Stimulated activated naive CD4-positive, alpha-beta T cell (primary cell): ENCODE data around the gene THUMPD3.

Source experiments
- DNase-seq, 6 experiments: peaks; one replicate each; lab custom pipeline; 2025; lab: John Stamatoyannopoulos, UW

Gene THUMPD3

DNA sequence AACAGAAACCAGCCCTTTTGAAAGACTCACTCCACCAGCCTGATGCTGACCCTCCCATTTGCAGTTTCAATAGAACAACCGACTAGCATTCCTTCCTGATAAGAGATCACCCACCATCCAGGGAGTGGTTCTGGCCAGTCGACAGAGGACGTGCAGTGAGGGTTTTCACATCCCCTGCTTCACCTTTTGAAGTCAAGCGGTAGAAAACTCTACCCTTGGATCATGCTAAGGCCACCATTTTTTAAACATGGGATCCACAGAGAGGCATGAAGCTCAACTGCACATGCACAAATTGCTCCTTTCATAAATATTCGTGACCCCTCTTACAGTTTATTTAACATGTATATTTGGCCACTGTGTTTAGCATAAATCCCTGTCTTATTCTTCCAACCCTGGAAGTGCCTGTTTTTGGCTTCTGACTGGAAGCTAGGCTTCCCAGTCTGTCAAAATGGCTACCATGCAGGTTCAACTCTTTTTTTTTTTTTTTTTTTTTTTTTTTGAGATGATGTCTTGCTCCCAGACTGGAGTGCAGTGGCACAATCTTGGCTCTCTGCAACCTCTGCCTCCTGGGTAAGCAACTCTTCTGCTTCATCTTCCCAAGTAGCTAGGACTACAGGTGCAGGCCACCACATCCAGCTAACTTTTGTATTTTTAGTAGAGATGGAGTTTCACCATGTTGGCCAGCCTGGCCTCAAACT, 1.0 kb upstream of the THUMPD3 start:
- DNase-seq = no peak

GRCh38 chr3:9369508-9369907, 6.7 kb downstream of the THUMPD3 start:
- no peak for DNase-seq

DNA sequence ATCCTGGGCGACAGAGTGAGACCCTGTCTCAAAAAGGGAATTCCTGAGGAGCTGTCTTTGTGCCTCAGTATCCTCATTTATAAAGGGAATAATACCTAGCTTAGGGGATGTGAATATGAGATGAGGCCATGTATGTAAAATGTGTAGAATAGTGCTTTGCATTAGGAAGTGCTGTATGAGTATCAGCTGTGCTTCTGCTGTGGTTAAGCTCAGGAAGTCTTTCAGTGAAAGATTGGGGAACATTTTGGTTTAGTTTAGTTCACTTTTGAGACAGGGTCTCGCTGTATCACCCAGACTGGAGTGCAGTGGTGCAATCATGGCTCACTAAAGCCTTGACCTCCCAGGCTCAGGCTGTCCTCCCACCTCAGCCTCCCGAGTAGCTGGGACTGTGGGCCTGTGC, 10.6 kb downstream of the THUMPD3 start:
- DNase-seq = no peak

DNA sequence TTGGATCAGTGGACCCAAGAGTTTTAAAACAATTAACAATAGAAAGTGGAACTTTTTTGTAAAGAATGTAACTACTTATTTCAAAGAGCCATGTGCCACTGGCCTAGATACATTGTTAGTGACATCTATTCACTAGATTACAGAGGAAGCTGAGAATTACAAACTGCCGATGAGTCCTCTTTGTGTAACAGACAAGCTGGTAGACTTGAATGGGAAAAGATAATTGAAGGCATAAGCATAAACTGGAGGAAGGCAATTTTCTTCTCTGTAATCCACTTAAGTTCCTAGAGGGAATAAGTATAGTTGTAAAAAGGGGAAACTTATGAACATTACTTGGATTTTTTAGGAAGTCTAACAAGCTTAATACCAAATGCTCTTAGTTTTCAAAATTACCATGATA, 15.1 kb downstream of the THUMPD3 start:
- no peak for DNase-seq

DNA sequence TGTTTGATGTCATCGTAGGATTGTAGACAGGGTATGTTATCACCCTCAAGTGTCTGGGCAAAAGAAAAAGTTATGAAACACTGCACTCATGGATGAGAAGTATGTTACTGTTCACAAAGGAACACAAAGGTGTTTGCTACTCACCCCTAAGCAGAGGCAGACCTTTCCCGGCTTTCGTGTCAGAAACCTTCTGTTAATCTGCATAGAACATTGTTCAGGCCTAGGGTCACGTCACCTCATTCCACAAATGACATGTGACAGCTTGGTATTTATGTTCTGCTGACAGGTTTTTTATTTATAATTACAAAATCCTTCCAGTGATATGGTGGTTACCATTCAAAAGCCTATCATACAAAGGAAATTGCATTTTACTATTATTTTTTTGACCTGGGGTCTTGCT, 16.5 kb downstream of the THUMPD3 start:
- DNase-seq = no peak

GRCh38 chr3:9380014-9380413, 17.2 kb downstream of the THUMPD3 start:
- DNase-seq = no peak

- DNase-seq = no peak
These were observed 21.4 kb downstream of the THUMPD3 start for GRCh38 chr3:9384141-9384828.

GRCh38 chr3:9385187-9386077, 22.6 kb downstream of the THUMPD3 start:
- no peak for DNase-seq

DNA sequence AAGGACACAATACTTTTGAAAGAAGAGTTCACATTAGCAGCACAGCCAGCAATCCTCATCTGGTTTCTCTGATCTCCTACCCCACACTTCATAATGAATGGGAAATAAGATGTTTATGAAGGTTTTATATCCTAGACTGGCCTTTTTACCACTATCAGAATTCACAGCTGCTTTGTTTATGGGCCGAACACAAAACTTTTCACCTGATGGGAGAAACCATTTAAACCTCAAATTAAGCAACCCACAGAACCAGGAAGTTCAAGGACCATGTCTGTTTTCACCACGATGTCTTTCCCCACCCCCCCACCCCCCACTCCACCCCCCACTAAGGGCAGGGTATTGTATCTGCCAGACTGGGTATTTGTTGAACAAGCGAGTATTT, 23.2 kb downstream of the THUMPD3 start:
- no peak for DNase-seq

DNA sequence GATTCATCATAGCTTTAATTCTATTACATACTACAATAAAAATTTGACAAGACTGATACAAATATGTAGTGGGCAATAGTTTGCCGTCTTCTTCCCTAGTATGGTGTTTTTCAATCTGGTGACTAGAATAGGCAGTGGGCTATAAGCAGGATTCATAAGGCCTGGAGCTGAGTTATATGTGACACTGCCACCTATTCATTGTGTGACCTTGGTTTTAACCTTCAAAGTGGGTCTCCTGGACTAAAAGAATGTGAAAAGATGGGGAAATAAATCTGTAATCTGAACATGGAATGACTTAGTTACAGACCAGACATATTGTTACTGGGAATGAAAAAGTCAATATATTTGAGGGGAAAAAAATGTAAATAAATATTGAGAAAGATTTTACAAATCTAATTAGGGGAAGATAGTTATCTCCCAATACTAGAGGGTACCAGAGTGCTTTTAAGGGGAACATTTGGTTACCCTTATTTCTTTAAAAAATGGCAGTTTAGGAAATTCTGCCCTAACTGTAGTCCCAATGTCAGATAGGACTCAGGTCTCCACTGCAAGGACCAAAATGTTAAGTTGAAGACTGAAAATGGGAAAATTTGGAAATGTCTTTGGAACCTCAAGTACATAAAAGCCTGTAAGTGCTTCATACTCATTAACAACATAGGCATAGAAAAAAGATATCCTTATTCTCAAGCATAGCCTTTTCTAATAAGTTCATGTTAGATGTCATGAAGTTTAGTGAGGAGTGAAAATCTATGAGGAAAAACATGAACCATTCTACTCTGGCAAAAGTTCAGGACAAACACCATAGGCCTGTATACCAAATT, 23.9 kb downstream of the THUMPD3 start:
- no peak for DNase-seq

DNA sequence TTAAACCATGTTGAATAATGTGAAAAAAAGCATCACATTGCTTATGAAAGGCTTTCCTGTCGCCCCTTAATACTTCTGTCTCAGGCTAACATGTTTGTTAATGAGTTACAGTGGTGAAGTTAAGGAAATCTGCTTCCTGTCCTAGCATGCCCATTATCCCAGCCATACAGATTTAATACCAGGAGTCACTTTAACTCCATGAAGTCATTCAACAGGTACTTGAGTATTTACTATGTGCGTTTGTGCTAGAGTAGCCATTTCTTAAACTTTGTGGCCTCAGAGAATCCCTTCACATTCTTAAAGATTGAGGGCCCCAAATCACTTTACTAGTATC, 24.4 kb downstream of the THUMPD3 start:
- no peak for DNase-seq

- no peak for DNase-seq
These were observed 25.3 kb downstream of the THUMPD3 start for GRCh38 chr3:9388142-9388541.

- DNase-seq = no peak
These were observed 25.9 kb downstream of the THUMPD3 start for GRCh38 chr3:9388562-9389272.

DNA sequence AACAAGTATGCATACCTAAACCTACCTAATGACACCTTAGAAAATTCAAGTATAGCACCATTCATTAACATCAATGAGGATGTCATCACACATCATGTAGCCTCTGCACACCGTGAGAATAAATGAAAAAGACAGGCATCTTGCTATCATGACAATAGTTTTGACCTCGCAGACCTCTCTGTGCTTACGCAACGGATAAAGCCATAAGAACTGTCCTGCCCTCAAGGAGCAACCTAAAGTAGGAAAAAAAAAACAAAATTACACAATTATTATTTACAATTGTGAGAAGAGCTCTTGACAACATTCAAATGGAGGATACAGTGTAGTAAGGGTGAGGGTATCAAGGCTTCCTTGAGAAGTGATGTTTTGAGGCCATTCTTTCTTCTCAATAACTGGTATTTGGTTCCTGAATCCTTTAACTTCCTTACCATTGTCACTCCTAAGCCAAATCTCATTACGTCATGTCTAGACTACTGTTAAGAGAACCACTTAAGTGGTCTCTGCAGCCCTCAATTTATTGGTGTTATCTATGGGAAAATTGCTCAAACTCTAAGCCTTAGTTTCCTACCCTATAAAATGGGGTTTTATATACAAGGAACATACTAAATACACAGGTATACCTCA, 27.5 kb downstream of the THUMPD3 start:
- no peak for DNase-seq

DNA sequence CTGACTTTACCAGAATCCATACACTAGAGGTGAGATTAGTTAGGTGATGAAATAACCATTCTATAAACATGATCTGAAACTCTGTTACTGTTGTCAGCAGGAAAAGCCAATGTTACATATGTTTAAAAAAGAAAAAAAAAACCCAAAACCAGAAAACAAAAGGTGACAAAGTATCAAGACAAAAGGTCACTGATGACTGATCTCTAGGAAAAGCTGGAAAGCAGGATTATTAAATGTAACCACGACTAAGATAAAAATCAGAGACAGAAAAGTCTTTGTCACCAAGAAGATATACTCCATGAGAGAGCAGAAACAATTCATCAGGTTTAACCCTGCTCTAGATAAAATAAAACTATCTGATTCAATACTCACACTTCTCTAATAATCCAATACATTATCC, 29.2 kb downstream of the THUMPD3 start:
- DNase-seq = no peak

GRCh38 chr3:9395570-9396300, 32.9 kb downstream of the THUMPD3 start:
- peak in 1 of 6 experiments; percentile 7 for DNase-seq

DNA sequence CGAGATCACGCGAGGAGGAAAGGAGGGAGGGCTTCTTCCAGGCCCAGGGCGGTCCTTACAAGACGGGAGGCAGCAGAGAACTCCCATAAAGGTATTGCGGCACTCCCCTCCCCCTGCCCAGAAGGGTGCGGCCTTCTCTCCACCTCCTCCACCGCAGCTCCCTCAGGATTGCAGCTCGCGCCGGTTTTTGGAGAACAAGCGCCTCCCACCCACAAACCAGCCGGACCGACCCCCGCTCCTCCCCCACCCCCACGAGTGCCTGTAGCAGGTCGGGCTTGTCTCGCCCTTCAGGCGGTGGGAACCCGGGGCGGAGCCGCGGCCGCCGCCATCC, 33.4 kb downstream of the THUMPD3 start:
- DNase-seq = peak in 4 of 6 experiments; percentile 84 to 91 (median 88)

DNA sequence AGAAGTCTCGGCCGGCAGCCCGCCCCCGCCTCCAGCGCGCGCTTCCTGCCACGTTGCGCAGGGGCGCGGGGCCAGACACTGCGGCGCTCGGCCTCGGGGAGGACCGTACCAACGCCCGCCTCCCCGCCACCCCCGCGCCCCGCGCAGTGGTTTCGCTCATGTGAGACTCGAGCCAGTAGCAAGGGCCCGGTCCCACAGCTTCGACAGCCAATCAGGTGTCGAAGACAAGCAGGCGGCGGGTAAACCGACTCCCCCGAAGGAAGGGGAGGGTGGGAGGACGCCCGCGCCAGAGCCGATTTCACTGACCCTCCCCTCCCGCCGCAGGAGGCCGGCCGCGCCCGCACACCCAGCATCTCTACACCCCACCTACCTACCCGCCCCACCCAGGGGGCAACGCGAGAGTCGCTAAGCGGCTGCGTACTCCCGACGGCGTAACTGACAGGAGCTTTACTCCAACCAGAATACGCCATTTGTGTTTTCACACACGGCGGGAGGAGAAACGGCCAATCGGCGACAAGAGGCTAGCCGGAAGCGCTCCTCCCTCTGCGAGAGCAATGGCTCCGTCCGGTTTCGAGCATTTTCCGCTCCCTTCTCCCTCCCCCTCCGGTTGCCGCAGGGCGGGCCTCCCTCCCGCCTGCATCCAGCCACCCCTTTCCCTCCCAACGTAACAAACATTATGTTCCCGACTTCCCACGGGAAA, 33.9 kb downstream of the THUMPD3 start:
- peak; percentile 99 to 100 (median 100) for DNase-seq

DNA sequence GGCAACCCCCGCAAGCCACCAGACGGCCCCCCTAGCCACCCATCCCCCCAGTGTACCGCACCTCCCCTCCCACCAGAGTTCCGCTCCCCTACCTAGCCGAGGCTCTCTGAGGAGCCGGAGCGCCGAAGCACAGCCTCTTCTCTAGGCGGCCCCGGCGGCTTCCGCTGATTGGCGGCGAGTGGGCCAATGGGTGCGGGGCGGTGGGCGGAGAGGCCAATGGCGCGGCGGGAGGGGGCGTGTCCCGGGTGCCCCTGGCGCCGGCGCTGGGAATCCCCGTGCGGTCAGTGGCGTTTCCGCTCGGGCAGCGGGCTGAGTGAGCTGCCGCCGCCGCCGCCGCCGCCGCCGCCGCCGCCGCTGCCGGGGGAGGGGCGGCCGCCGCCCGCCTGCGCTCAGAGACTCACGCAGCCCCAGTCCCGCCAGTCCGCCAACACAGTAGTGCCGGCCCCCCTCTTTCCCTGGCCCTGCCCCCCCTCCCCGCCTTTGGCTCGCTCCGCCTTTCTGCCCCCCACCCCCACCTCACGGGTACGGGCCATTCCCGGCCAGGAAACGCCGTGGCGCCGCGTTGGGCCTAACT, 34.6 kb downstream of the THUMPD3 start, which contains the start of gene SETD5:
Gene SETD5, plus strand, starts transcription at position 284 of the 574 bp plus-strand sequence. CDS start 31,324 bp downstream, outside the sequence.
- peak; percentile 97 to 99 (median 99) for DNase-seq
